K562 (cell line): ENCODE measurements around the gene NME9. TPM values are rescaled to one million over a fixed set of nuclear protein-coding genes. Genes with fewer than 3 reads are reported as not detected.

Experiments used
- ATAC-seq: fragments of 200-7000 bp; cut with Tn5 transposase; 3 replicates; pipeline ENCODE4 v1.9.1; 2020; ENCODE audit warnings: moderate library complexity
- BruUV-seq: library from RNA; stranded (reverse); fragments of 400-500 nt; replicated peaks from 2 replicates; lab custom pipeline; 2021; lab: Mats Ljungman, UMichigan
- CTCF ChIA-PET: fragments of 300-600 bp; formaldehyde crosslinking; extraction: SDS; loops from one replicate; lab custom pipeline; 2021; ENCODE audit warnings: low intra/inter-chr PET ratio; lab: Yijun Ruan, JAX
- POLR2A ChIA-PET: fragments of 300-600, 350-650 bp; sonication (Branson Sonifier 250); formaldehyde crosslinking; extraction: SDS; loops from one replicate; lab custom pipeline; 2021; ENCODE audit warnings: antibody characterized with exemption, inconsistent platforms; lab: Yijun Ruan, JAX
- DNase-seq, 4 experiments: peaks; one replicate each; pipeline versions ENCODE4 v3.0.0 to v3.0.0-alpha.2; 2011 to 2018; ENCODE audit warnings: low spot score in 3 of 4, mixed read lengths in 3 of 4; ENCODE audit errors: extremely low read depth in 1 of 4
- FAIRE-seq: peaks from 2 replicates; lab custom pipeline; 2011; peaks lifted over from hg19 to GRCh38; lab: Jason Lieb, UNC
- H2AFZ ChIP-seq: 2 replicates; pipeline ENCODE4 v1.6.0; 2011; ENCODE audit warnings: low read depth, low read length, control low read depth, inconsistent platforms
- H3K27ac ChIP-seq: fragments of 200-600 bp; 3 replicates; pipeline ENCODE4 v1.8.0; 2011; ENCODE audit warnings: low read depth, mild to moderate bottlenecking, control low read depth, inconsistent platforms, low read length, moderate library complexity, mixed read lengths; ENCODE audit errors: extremely low read depth
- H3K27me3 ChIP-seq, 2 experiments: fragments of 300-600 bp in 1 of 2; 2 replicates in 1 of 2; 3 replicates in 1 of 2; pipeline versions ENCODE4 v1.6.0 to v1.8.0; 2011; ENCODE audit warnings: inconsistent platforms in 2 of 2, low read length in 2 of 2, mild to moderate bottlenecking in 1 of 2, mixed read lengths in 1 of 2, moderate library complexity in 1 of 2; ENCODE audit not compliant: control insufficient read depth in 2 of 2, insufficient read depth in 2 of 2
- H3K36me3 ChIP-seq: fragments of 300-600 bp; 3 replicates; pipeline ENCODE4 v1.8.0; 2011; ENCODE audit warnings: mild to moderate bottlenecking, low read length, inconsistent platforms; ENCODE audit not compliant: control insufficient read depth, insufficient read depth
- H3K4me1 ChIP-seq, 2 experiments: fragments of 200-600 bp in 1 of 2; replicated peaks in 1 of 2; 2 replicates in 1 of 2; 3 replicates in 1 of 2; pipeline versions ENCODE4 v1.5.1 to v1.8.0; 2011; ENCODE audit warnings: inconsistent platforms in 2 of 2, low read length in 2 of 2, mild to moderate bottlenecking in 1 of 2, mixed read lengths in 1 of 2, moderate library complexity in 1 of 2; ENCODE audit not compliant: control insufficient read depth in 2 of 2, insufficient read depth in 2 of 2
- H3K4me2 ChIP-seq: 2 replicates; pipeline ENCODE4 v1.6.1; 2011; ENCODE audit warnings: low read length, control low read depth, inconsistent platforms, mixed read lengths; ENCODE audit not compliant: insufficient read depth
- H3K4me3 ChIP-seq: fragments of 200-600 bp; sonication (generic), shearing (Covaris generic); 2 replicates; pipeline ENCODE4 v1.5.1; 2016; ENCODE audit warnings: control low read depth, inconsistent platforms
- H3K79me2 ChIP-seq: fragments of 200-600 bp; 3 replicates; pipeline ENCODE4 v1.8.0; 2011; ENCODE audit warnings: low read length, inconsistent platforms; ENCODE audit not compliant: control insufficient read depth, insufficient read depth
- H3K9ac ChIP-seq, 2 experiments: 2 replicates each; pipeline versions ENCODE4 v1.6.0 to v1.6.1; 2011; ENCODE audit warnings: low read depth in 2 of 2, low read length in 2 of 2, control low read depth in 1 of 2, inconsistent platforms in 1 of 2, mild to moderate bottlenecking in 1 of 2, mixed read lengths in 1 of 2; ENCODE audit not compliant: insufficient read depth in 1 of 2
- H3K9me1 ChIP-seq: one replicate; pipeline ENCODE4 v1.6.0; 2011; ENCODE audit warnings: inconsistent platforms, mild to moderate bottlenecking, low read length, moderate library complexity; ENCODE audit not compliant: control insufficient read depth, insufficient read depth
- H3K9me3 ChIP-seq: replicated peaks from 2 replicates; pipeline ENCODE4 v1.5.1; 2011; ENCODE audit warnings: low read depth, low read length, inconsistent platforms; ENCODE audit not compliant: control insufficient read depth, insufficient read depth
- H4K20me1 ChIP-seq: replicated peaks from 2 replicates; pipeline ENCODE4 v1.6.1; 2011; ENCODE audit warnings: low read length, inconsistent platforms, mixed read lengths; ENCODE audit not compliant: control insufficient read depth, insufficient read depth
- KLF1 ChIP-seq: fragments of 450-650 bp; IDR thresholded peaks from 2 replicates; pipeline ENCODE4 v1.6.1; 2016; ENCODE audit warnings: missing genetic modification characterization, missing compliant biosample characterization
- POLR3A ChIP-seq: IDR thresholded peaks from 2 replicates; pipeline ENCODE4 v1.6.1; 2011; ENCODE audit warnings: borderline replicate concordance, mild to moderate bottlenecking, moderate library complexity; ENCODE audit not compliant: insufficient read length, insufficient read depth; ENCODE audit errors: extremely low read depth
- ZNF140 ChIP-seq: fragments of 250-450 bp; sonication (Bioruptor Pico); IDR thresholded peaks from 2 replicates; pipeline ENCODE4 v1.8.0; 2021; ENCODE audit warnings: moderate library complexity, mild to moderate bottlenecking, inconsistent platforms
- WGBS: fragments of 100-300 bp; shearing (Covaris generic); methylation state at CpG from one replicate; pipeline ENCODE4 v1.1.6; 2016; ENCODE audit warnings: low coverage, mixed read lengths; ENCODE audit not compliant: insufficient coverage; ENCODE audit errors: missing lambda C conversion rate; 5-methylcytosine and 5-hydroxymethylcytosine counted together
- in situ Hi-C: fragments of 300-500 bp; cut with MboI; formaldehyde crosslinking; loops from 4 replicates; pipeline ENCODE4 v1.15.0; 2018; ENCODE audit warnings: inconsistent platforms, mixed read lengths
- intact Hi-C: fragments of 100-400 bp; cut with micrococcal nuclease; formaldehyde crosslinking; loops from 2 replicates; pipeline ENCODE4 v1.14.2; 2022
- polyA plus RNA-seq, 8 experiments: library from polyadenylated mRNA; depleted of rRNA in 4 of 8; stranded (reverse) in 5 of 8; unstranded in 3 of 8; fragments of >200 nt; fragmentation: Nextera tagmentation in 2 of 8; fragmentation: Illumina TruSeq in 1 of 8; extraction: Ambion mirVana in 2 of 8; extraction: Trizol in 1 of 8; gene quantifications; 2 replicates each; pipeline versions ENCODE4 v1.2.1 to v1.2.3, GENCODE V29; 2011 to 2014; ENCODE audit warnings: inconsistent platforms in 1 of 8, missing spikeins in 1 of 8
- total RNA-seq, 7 experiments: library from RNA; depleted of rRNA in 6 of 7; stranded (reverse); fragments of >200 nt in 6 of 7; fragmentation: Illumina TruSeq in 2 of 7; extraction: Trizol in 2 of 7; gene quantifications; 2 replicates each; pipeline versions ENCODE4 v1.2.1 to v1.2.3, GENCODE V29; 2011 to 2021; ENCODE audit warnings: low replicate concordance in 1 of 7
- TF ChIP-seq, protein P1 (sequence below): fragments of 250-450 bp; sonication (Bioruptor Pico); IDR thresholded peaks from 2 replicates; pipeline ENCODE4 v1.5.1; 2021; ENCODE audit warnings: mild to moderate bottlenecking

The NME9 gene
- total and polyA plus RNA-seq, 9 of the 15 experiments (the other 6 are each of a cell fraction or from before 2014, with no cell fraction given), result 0.05 to 0.15 (median 0.13) TPM; not detected in 6

DNA sequence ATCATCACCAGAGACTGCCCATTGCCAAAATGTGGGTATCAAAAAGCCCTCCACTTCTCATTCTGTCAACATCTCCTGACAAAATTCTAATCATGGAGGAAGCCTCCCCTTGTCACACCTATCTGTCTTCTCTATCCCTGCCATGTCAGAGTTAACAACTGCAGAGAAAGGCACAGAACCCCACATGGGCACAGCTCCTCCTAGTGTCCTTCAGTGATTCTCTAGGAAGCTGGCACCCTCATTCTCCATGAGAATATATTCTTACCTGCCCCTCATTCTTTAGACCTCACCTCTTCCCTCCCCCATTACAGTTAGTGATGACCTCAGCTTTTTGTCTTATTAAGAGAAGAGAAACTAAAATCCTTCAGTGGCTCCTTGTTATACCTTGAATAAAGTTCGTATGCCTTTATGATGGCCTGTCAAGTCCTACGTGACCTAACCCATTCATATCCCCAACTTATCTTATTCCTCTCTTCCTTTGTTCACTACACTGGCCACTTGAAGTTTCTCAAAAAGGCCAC is 44.6 kb downstream of the NME9 start:
- Histone ChIP-seq H3K9ac (no peak overlapping the region), H3K79me2 (no peaks in the 10 kb centered on the region), H3K4me3 (no peak overlapping the region), H3K9me1 (no peaks in the 10 kb centered on the region), H3K27ac (no peak overlapping the region), H4K20me1 (no peaks in the 10 kb centered on the region), H3K9me3 (no peaks in the 10 kb centered on the region), H3K27me3 (no peaks in the 10 kb centered on the region), H3K36me3 (peaks cover 56% of the 10 kb centered on the region; the same call in 2 of the 3 replicates), H2AFZ (no peak overlapping the region), H3K4me1 (no peaks in the 10 kb centered on the region), H3K4me2 (no peak overlapping the region)
- DNase-seq (no peak), ATAC-seq (no peak), FAIRE-seq (no peak)
- 95% methylated on average over 2 of the region's 2 CpGs for WGBS
- intact Hi-C loops (no loop called here), in situ Hi-C loops (no loop called here)
- ChIA-PET CTCF (no interaction called here), POLR2A (interaction anchor here (0.5 kb wide), 1 partner anchor 339 kb away, joined by 4 read pairs; no protein-coding TSS in a partner anchor)
- TF ChIP-seq, protein P1, sequence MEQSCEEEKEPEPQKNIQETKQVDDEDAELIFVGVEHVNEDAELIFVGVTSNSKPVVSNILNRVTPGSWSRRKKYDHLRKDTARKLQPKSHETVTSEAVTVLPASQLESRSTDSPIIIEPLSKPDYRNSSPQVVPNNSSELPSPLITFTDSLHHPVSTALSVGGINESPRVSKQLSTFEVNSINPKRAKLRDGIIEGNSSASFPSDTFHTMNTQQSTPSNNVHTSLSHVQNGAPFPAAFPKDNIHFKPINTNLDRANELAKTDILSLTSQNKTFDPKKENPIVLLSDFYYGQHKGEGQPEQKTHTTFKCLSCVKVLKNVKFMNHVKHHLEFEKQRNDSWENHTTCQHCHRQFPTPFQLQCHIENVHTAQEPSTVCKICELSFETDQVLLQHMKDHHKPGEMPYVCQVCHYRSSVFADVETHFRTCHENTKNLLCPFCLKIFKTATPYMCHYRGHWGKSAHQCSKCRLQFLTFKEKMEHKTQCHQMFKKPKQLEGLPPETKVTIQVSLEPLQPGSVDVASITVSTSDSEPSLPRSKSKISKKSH (CRISPR knock-in tag), result no peak
- no peak for TF ChIP-seq POLR3A
- TF ChIP-seq KLF1 (tag), result no peak
- no peak for TF ChIP-seq ZNF140
- BruUV-seq, result no TSS peak
